Aorta (tissue), 4 donors: ENCODE results near the gene SPINT3. TPM values are rescaled to one million over a fixed set of nuclear protein-coding genes. Genes with fewer than 3 reads are reported as not detected.

Source experiments
- polyA plus RNA-seq, 2 donors: library from polyadenylated mRNA; stranded (reverse); fragments of 200-250 nt; gene quantifications; one replicate each; pipeline ENCODE4 v1.2.3, GENCODE V29; 2013
- total RNA-seq, 2 donors: library from RNA; stranded (reverse); fragmentation: NEBNext Ultra II Directional; extraction: Animal tissue kit (Norgen Biotek cat#: 25700); gene quantifications; one replicate each; pipeline ENCODE4 v1.2.1, GENCODE V29; 2021
- donor health status: healthy with polysubstance abuse.
- donor health status: Bipolar disorder and iron deficiency.
- donor health status: DM: no; HTN: no; CAD: no.
- donor health status: DM: yes; HTN: yes; CAD: no.

SPINT3 gene
- total and polyA plus RNA-seq, 4 donors = not detected

Other genes with a start within 250 kb of the SPINT3 start
- gene RBPJL, start 208.8 kb downstream of the SPINT3 start, total RNA-seq = not detected
- under 1 TPM; 0.08 to 0.38 TPM for gene RBPJL, start 208.8 kb downstream of the SPINT3 start, polyA plus RNA-seq
- gene MATN4, start 207.3 kb downstream of the SPINT3 start, total RNA-seq = under 1 TPM; 0.42 to 0.69 TPM
- gene MATN4, start 207.3 kb downstream of the SPINT3 start, polyA plus RNA-seq = under 1 TPM in 1 of 2 donors, not detected in 1; 0.18 TPM
- gene SDC4, start 167.2 kb downstream of the SPINT3 start, total RNA-seq = 100 to 1,000 TPM in 1 of 2 donors, 10 to 100 TPM in 1; 51.2 to 114 TPM
- gene SDC4, start 167.2 kb downstream of the SPINT3 start, polyA plus RNA-seq = 10 to 100 TPM; 19.2 to 50.6 TPM
- 10 to 100 TPM; 20.3 to 25.0 TPM for gene SYS1, start 152.5 kb downstream of the SPINT3 start, total RNA-seq
- 10 to 100 TPM; 14.3 to 14.4 TPM for gene SYS1, start 152.5 kb downstream of the SPINT3 start, polyA plus RNA-seq
- gene TP53TG5, start 137.3 kb downstream of the SPINT3 start, total RNA-seq = under 1 TPM; 0.66 to 0.91 TPM
- not detected for gene TP53TG5, start 137.3 kb downstream of the SPINT3 start, polyA plus RNA-seq
- 100 to 1,000 TPM; 104 to 123 TPM for gene DBNDD2, start 107.3 kb downstream of the SPINT3 start, total RNA-seq
- gene DBNDD2, start 107.3 kb downstream of the SPINT3 start, polyA plus RNA-seq = 100 to 1,000 TPM; 140 to 231 TPM
- gene PIGT, start 99.5 kb downstream of the SPINT3 start, total RNA-seq = 100 to 1,000 TPM; 113 TPM
- gene PIGT, start 99.5 kb downstream of the SPINT3 start, polyA plus RNA-seq = 100 to 1,000 TPM in 1 of 2 donors, 10 to 100 TPM in 1; 69.0 to 151 TPM
- gene WFDC2, start 45.9 kb downstream of the SPINT3 start, total RNA-seq = 1 to 10 TPM; 1.5 to 2.3 TPM
- gene WFDC2, start 45.9 kb downstream of the SPINT3 start, polyA plus RNA-seq = 1 to 10 TPM in 1 of 2 donors, under 1 TPM in 1; 0.56 to 1.0 TPM
- gene WFDC6, start 23.9 kb upstream of the SPINT3 start, total RNA-seq = not detected
- gene WFDC6, start 23.9 kb upstream of the SPINT3 start, polyA plus RNA-seq = not detected
- gene EPPIN, start 31.8 kb upstream of the SPINT3 start, total RNA-seq = not detected
- gene EPPIN, start 31.8 kb upstream of the SPINT3 start, polyA plus RNA-seq = not detected
- gene WFDC8, start 63.7 kb upstream of the SPINT3 start, total RNA-seq = not detected
- not detected for gene WFDC8, start 63.7 kb upstream of the SPINT3 start, polyA plus RNA-seq
- gene WFDC10A, start 114.1 kb upstream of the SPINT3 start, total RNA-seq = not detected
- gene WFDC10A, start 114.1 kb upstream of the SPINT3 start, polyA plus RNA-seq = not detected
- gene WFDC9, start 115.7 kb upstream of the SPINT3 start, total RNA-seq = not detected
- gene WFDC9, start 115.7 kb upstream of the SPINT3 start, polyA plus RNA-seq = not detected
- gene WFDC11, start 154.6 kb upstream of the SPINT3 start, total RNA-seq = not detected
- gene WFDC11, start 154.6 kb upstream of the SPINT3 start, polyA plus RNA-seq = not detected
- gene WFDC13, start 186.4 kb upstream of the SPINT3 start, total RNA-seq = not detected
- gene WFDC13, start 186.4 kb upstream of the SPINT3 start, polyA plus RNA-seq = not detected
- not detected for gene WFDC10B, start 189.4 kb upstream of the SPINT3 start, total RNA-seq
- 1 to 10 TPM in 1 of 2 donors, not detected in 1; 1.7 TPM for gene WFDC10B, start 189.4 kb upstream of the SPINT3 start, polyA plus RNA-seq
- gene SPINT4, start 206.7 kb upstream of the SPINT3 start, total RNA-seq = not detected
- not detected for gene SPINT4, start 206.7 kb upstream of the SPINT3 start, polyA plus RNA-seq